Measurements from ENCODE around the gene ABCB11.

The ABCB11 gene

DNA sequence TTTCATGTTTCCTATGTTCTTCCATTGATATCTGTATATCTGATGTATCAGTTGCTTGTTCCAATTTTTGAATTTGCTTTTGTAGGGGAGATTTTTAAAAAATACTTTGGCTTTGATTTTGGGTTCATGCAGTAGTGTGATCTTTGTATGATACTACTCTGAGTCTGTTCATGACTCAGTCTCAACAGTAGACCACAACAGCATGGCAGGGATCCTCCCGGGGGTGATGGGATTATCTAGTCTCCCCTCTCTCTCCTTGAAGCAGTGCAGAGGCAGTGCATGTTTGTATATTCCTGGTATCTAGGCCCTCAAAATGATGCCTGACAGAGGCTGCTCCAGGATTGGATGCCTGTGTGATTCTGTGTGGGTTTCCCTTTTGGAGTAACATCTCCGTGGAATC, 74.7 kb downstream of the ABCB11 start:
- H3K27me3 ChIP-seq (ENCODE audit: insufficient read depth, poor library complexity, severe bottlenecking): no peaks in the 10 kb centered on the region
- no peak overlapping the region for H3K4me3 ChIP-seq (replicated peaks; ENCODE audit: insufficient read depth, low read length)
- H3K27ac ChIP-seq (replicated peaks): no peak overlapping the region
- TF ChIP-seq, protein P1, sequence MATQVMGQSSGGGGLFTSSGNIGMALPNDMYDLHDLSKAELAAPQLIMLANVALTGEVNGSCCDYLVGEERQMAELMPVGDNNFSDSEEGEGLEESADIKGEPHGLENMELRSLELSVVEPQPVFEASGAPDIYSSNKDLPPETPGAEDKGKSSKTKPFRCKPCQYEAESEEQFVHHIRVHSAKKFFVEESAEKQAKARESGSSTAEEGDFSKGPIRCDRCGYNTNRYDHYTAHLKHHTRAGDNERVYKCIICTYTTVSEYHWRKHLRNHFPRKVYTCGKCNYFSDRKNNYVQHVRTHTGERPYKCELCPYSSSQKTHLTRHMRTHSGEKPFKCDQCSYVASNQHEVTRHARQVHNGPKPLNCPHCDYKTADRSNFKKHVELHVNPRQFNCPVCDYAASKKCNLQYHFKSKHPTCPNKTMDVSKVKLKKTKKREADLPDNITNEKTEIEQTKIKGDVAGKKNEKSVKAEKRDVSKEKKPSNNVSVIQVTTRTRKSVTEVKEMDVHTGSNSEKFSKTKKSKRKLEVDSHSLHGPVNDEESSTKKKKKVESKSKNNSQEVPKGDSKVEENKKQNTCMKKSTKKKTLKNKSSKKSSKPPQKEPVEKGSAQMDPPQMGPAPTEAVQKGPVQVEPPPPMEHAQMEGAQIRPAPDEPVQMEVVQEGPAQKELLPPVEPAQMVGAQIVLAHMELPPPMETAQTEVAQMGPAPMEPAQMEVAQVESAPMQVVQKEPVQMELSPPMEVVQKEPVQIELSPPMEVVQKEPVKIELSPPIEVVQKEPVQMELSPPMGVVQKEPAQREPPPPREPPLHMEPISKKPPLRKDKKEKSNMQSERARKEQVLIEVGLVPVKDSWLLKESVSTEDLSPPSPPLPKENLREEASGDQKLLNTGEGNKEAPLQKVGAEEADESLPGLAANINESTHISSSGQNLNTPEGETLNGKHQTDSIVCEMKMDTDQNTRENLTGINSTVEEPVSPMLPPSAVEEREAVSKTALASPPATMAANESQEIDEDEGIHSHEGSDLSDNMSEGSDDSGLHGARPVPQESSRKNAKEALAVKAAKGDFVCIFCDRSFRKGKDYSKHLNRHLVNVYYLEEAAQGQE (IDR thresholded peaks at IDR 0.05; ENCODE audit: insufficient replicate concordance, low read depth): no peak
- TF ChIP-seq POLR2AphosphoS5 (IDR thresholded peaks at IDR 0.05; ENCODE audit: low read depth) (no peak), SPI1 (IDR thresholded peaks at IDR 0.05; ENCODE audit: borderline replicate concordance, low read depth) (no peak), GABPA (IDR thresholded peaks at IDR 0.05; ENCODE audit: low read depth) (no peak)
- TF ChIP-seq, protein P2, sequence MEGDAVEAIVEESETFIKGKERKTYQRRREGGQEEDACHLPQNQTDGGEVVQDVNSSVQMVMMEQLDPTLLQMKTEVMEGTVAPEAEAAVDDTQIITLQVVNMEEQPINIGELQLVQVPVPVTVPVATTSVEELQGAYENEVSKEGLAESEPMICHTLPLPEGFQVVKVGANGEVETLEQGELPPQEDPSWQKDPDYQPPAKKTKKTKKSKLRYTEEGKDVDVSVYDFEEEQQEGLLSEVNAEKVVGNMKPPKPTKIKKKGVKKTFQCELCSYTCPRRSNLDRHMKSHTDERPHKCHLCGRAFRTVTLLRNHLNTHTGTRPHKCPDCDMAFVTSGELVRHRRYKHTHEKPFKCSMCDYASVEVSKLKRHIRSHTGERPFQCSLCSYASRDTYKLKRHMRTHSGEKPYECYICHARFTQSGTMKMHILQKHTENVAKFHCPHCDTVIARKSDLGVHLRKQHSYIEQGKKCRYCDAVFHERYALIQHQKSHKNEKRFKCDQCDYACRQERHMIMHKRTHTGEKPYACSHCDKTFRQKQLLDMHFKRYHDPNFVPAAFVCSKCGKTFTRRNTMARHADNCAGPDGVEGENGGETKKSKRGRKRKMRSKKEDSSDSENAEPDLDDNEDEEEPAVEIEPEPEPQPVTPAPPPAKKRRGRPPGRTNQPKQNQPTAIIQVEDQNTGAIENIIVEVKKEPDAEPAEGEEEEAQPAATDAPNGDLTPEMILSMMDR (IDR thresholded peaks at IDR 0.05; ENCODE audit: insufficient read depth, low read length): no peak
- DNase-seq (ENCODE audit: low read depth in 1 of 2, low spot score in 1 of 2): no peak

GRCh38 chr2:168955321-168955720, 75.8 kb downstream of the ABCB11 start:
- no peaks in the 10 kb centered on the region for H3K27me3 ChIP-seq (ENCODE audit: insufficient read depth, poor library complexity, severe bottlenecking)
- DNase-seq (ENCODE audit: low read depth in 1 of 2, low spot score in 1 of 2): no peak
- TF ChIP-seq GABPA (IDR thresholded peaks at IDR 0.05; ENCODE audit: low read depth) (no peak), SPI1 (IDR thresholded peaks at IDR 0.05; ENCODE audit: borderline replicate concordance, low read depth) (no peak), POLR2AphosphoS5 (IDR thresholded peaks at IDR 0.05; ENCODE audit: low read depth) (no peak)
- TF ChIP-seq, protein P1 (IDR thresholded peaks at IDR 0.05; ENCODE audit: insufficient replicate concordance, low read depth): no peak
- TF ChIP-seq, protein P2 (IDR thresholded peaks at IDR 0.05; ENCODE audit: insufficient read depth, low read length): no peak
- no peak overlapping the region for H3K4me3 ChIP-seq (replicated peaks; ENCODE audit: insufficient read depth, low read length)
- no peak overlapping the region for H3K27ac ChIP-seq (replicated peaks)

DNA sequence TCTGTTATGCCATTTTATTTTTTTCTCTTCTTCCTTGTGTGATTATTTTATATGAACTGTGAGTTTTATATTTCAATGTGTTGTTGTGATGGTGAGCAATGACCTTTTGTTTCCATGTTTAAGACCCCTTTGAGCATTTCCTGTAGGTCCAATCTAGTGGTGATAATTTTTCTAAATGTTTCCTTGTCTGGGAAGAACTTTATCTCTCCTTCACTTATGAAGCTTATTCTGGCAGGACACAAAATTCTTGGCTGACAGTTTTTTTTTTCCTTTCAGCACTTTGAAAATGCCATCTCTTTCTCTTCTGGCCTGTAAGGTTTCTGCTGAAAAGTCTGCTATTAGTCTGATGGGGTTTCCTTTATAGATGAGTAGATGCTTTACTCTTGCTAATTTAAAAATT, 76.9 kb downstream of the ABCB11 start:
- no peak overlapping the region for H3K4me3 ChIP-seq (replicated peaks; ENCODE audit: insufficient read depth, low read length)
- TF ChIP-seq, protein P1 (IDR thresholded peaks at IDR 0.05; ENCODE audit: insufficient replicate concordance, low read depth): no peak

DNA sequence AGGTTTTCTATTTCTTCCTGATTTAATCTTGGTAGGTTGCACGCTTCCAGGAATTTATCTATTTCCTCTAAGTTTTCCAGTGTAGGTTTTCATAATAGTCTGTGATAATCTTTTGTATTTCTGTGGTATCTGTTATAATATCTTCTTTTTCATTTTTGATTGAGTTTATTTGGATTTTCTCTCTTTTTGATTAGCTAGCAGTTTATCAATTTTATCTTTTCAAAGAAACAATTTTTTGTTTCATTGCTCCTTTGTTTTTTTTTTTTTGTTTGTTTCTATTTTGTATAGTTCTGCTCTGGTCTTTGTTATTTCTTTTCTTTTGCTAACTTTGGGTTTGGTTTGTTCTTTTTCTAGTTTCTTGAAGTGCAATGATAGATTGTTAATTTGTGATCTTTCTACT, 78.7 kb downstream of the ABCB11 start:
- no peak for DNase-seq (ENCODE audit: low read depth in 1 of 2, low spot score in 1 of 2)
- H3K4me3 ChIP-seq (replicated peaks; ENCODE audit: insufficient read depth, low read length): no peak overlapping the region
- H3K27ac ChIP-seq (replicated peaks): no peak overlapping the region
- H3K27me3 ChIP-seq (ENCODE audit: insufficient read depth, poor library complexity, severe bottlenecking): no peaks in the 10 kb centered on the region
- no peak for TF ChIP-seq SPI1 (IDR thresholded peaks at IDR 0.05; ENCODE audit: borderline replicate concordance, low read depth)
- TF ChIP-seq, protein P1 (IDR thresholded peaks at IDR 0.05; ENCODE audit: insufficient replicate concordance, low read depth): no peak
- TF ChIP-seq, protein P2 (IDR thresholded peaks at IDR 0.05; ENCODE audit: insufficient read depth, low read length): no peak
- no peak for TF ChIP-seq GABPA (IDR thresholded peaks at IDR 0.05; ENCODE audit: low read depth)
- no peak for TF ChIP-seq POLR2AphosphoS5 (IDR thresholded peaks at IDR 0.05; ENCODE audit: low read depth)

More for the DNA sequence above, 76.9 kb downstream of the ABCB11 start:
- Histone ChIP-seq H3K27ac (replicated peaks) (no peak overlapping the region), H3K27me3 (ENCODE audit: insufficient read depth, poor library complexity, severe bottlenecking) (no peaks in the 10 kb centered on the region)
- DNase-seq (ENCODE audit: low read depth in 1 of 2, low spot score in 1 of 2): no peak
